Nephron (organoid): ENCODE results near the gene SLAMF6.

Experiments
- H3K27ac Mint-ChIP-seq, 3 experiments: 2 replicates each; pipeline ENCODE4 v1.8.0; 2020; ENCODE audit warnings: mixed read lengths in 3 of 3, mild to moderate bottlenecking in 2 of 3, moderate library complexity in 1 of 3
- H3K27me3 Mint-ChIP-seq: 2 replicates; pipeline ENCODE4 v1.8.0; 2021; ENCODE audit warnings: low read depth, mild to moderate bottlenecking, moderate library complexity, mixed read lengths
- H3K36me3 Mint-ChIP-seq: 2 replicates; pipeline ENCODE4 v1.8.0; 2020; ENCODE audit warnings: low read depth, mixed read lengths
- H3K4me1 Mint-ChIP-seq: 2 replicates; pipeline ENCODE4 v1.8.0; 2020; ENCODE audit warnings: mixed read lengths
- H3K4me3 Mint-ChIP-seq, 3 experiments: 2 replicates each; pipeline ENCODE4 v1.8.0; 2020; ENCODE audit warnings: mild to moderate bottlenecking in 3 of 3, mixed read lengths in 3 of 3, moderate library complexity in 2 of 3
- H3K9me3 Mint-ChIP-seq: 2 replicates; pipeline ENCODE4 v1.8.0; 2020; ENCODE audit warnings: mixed read lengths
- CTCF ChIP-seq, 3 experiments: fragments of 200-600 bp; sonication (generic); IDR thresholded peaks; one replicate each; pipeline ENCODE4 v1.5.0; 2021; ENCODE audit warnings: antibody characterized with exemption in 3 of 3; ENCODE audit not compliant: unreplicated experiment in 3 of 3

SLAMF6 gene

GRCh38 chr1:160460683-160461287 lies 62.3 kb downstream of the SLAMF6 start:
- peaks cover 2% of the 10 kb centered on the region for H3K9me3 Mint-ChIP-seq
- no peak for TF ChIP-seq CTCF (IDR thresholded peaks at IDR 0.05; ENCODE audit: unreplicated experiment in 3 of 3)
- H3K4me1 Mint-ChIP-seq, result no peaks in the 10 kb centered on the region
- no peaks in the 10 kb centered on the region for H3K36me3 Mint-ChIP-seq
- H3K4me3 Mint-ChIP-seq, result no peak overlapping the region
- no peak overlapping the region for H3K27ac Mint-ChIP-seq
- peaks cover 4% of the 10 kb centered on the region for H3K27me3 Mint-ChIP-seq

DNA sequence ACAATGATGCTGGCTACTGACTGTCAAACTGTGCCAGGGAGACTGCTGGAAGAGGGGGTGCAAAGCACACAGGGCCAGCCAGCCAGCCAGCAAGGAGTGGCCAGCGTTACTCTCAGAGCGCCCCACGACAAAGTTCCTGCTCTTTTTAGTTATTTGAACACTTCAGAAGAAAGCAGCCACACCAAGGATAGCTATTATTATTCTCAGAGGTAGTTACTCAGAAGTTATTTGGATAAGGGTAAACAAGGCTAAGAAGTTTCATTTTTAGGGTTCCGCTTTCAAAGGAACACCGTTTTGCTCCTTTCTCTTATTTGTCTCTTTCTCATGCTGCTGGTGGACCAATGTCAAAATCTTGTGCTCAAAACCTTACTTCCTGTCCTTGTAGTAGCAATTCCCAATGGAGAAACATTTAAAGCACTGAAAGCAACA lies 62.8 kb downstream of the SLAMF6 start:
- H3K27me3 Mint-ChIP-seq, result peaks cover 2% of the 10 kb centered on the region
- no peaks in the 10 kb centered on the region for H3K4me1 Mint-ChIP-seq
- no peaks in the 10 kb centered on the region for H3K36me3 Mint-ChIP-seq
- no peak overlapping the region for H3K4me3 Mint-ChIP-seq
- no peak for TF ChIP-seq CTCF (IDR thresholded peaks at IDR 0.05; ENCODE audit: unreplicated experiment in 3 of 3)
- peaks cover 2% of the 10 kb centered on the region for H3K9me3 Mint-ChIP-seq
- no peak overlapping the region for H3K27ac Mint-ChIP-seq

GRCh38 chr1:160459687-160460086 lies 63.4 kb downstream of the SLAMF6 start:
- Mint-ChIP-seq H3K9me3 (no peaks in the 10 kb centered on the region), H3K36me3 (no peaks in the 10 kb centered on the region), H3K27ac (no peak overlapping the region), H3K27me3 (no peaks in the 10 kb centered on the region), H3K4me3 (no peak overlapping the region), H3K4me1 (no peaks in the 10 kb centered on the region)
- no peak for TF ChIP-seq CTCF (IDR thresholded peaks at IDR 0.05; ENCODE audit: unreplicated experiment in 3 of 3)

DNA sequence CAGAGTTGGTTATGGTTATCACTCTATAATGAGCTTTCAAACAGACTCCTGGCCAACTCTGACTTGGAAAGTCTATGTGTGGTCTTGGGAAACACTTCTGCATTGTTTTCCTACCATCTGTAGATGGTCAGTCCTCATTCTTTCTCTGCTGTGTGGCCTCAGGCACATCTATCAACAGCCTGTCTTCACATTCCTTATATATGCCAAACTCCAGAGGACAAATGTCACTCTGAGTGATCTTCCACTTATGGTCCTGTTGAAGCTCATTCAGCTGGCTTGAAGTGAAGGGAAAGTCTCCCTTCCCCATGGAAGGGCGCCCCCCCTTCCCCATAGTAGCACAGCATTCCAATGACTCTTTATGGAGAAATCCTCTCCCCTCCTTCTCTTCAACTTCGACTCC lies 64.0 kb downstream of the SLAMF6 start:
- H3K27me3 Mint-ChIP-seq, result no peaks in the 10 kb centered on the region
- no peak overlapping the region for H3K4me3 Mint-ChIP-seq
- H3K4me1 Mint-ChIP-seq, result no peaks in the 10 kb centered on the region
- TF ChIP-seq CTCF (IDR thresholded peaks at IDR 0.05; ENCODE audit: unreplicated experiment in 3 of 3), result no peak
- H3K27ac Mint-ChIP-seq, result no peak overlapping the region
- no peaks in the 10 kb centered on the region for H3K9me3 Mint-ChIP-seq
- no peaks in the 10 kb centered on the region for H3K36me3 Mint-ChIP-seq

- Mint-ChIP-seq H3K27me3 (no peaks in the 10 kb centered on the region), H3K4me3 (no peak overlapping the region), H3K27ac (no peak overlapping the region), H3K36me3 (no peaks in the 10 kb centered on the region), H3K9me3 (no peaks in the 10 kb centered on the region), H3K4me1 (no peaks in the 10 kb centered on the region)
- no peak for TF ChIP-seq CTCF (IDR thresholded peaks at IDR 0.05; ENCODE audit: unreplicated experiment in 3 of 3)
Measured at GRCh38 chr1:160455153-160455517, 67.9 kb downstream of the SLAMF6 start.

GRCh38 chr1:160454371-160455152 lies 68.5 kb downstream of the SLAMF6 start:
- Mint-ChIP-seq H3K36me3 (no peaks in the 10 kb centered on the region), H3K27ac (no peak overlapping the region), H3K27me3 (no peaks in the 10 kb centered on the region), H3K4me3 (no peak overlapping the region), H3K9me3 (no peaks in the 10 kb centered on the region), H3K4me1 (no peaks in the 10 kb centered on the region)
- no peak for TF ChIP-seq CTCF (IDR thresholded peaks at IDR 0.05; ENCODE audit: unreplicated experiment in 3 of 3)
